Prostate gland (tissue), 2 donors: ENCODE data around the gene ARHGDIA. TPM values are rescaled to one million over a fixed set of nuclear protein-coding genes. Genes with fewer than 3 reads are reported as not detected.

Experiments
- DNase-seq: peaks from one replicate; pipeline ENCODE4 v3.0.0-alpha.2; 2019; ENCODE audit warnings: low spot score
- H3K27ac ChIP-seq, 2 donors: fragments of 200-600 bp; sonication (generic); 2 replicates each; pipeline ENCODE4 v1.5.1; 2017 to 2019
- H3K27me3 ChIP-seq: fragments of 200-600 bp; sonication (generic); replicated peaks from 2 replicates; pipeline ENCODE4 v1.5.1; 2019; ENCODE audit not compliant: insufficient read depth
- H3K36me3 ChIP-seq, 2 donors: fragments of 200-600 bp; sonication (generic); 1 replicate in 1 of 2; 2 replicates in 1 of 2; pipeline versions ENCODE4 v1.5.1 to v1.8.1; 2017 to 2019
- H3K4me1 ChIP-seq: fragments of 200-600 bp; sonication (generic); replicated peaks from 2 replicates; pipeline ENCODE4 v1.5.1; 2019
- H3K4me3 ChIP-seq, 2 donors: fragments of 200-600 bp; sonication (generic); 2 replicates each; pipeline ENCODE4 v1.5.1; 2017 to 2019
- H3K9me3 ChIP-seq: fragments of 200-600 bp; sonication (generic); 2 replicates; pipeline ENCODE4 v1.5.1; 2017
- CTCF ChIP-seq, 4 experiments: fragments of 200-600 bp in 2 of 4; fragments of 450-650 bp in 2 of 4; sonication (generic) in 2 of 4; IDR thresholded peaks; 1 replicate in 3 of 4; 2 replicates in 1 of 4; pipeline ENCODE4 v1.5.1; 2016 to 2019; ENCODE audit warnings: antibody characterized with exemption in 4 of 4, mild to moderate bottlenecking in 2 of 4, moderate library complexity in 2 of 4
- POLR2A ChIP-seq: fragments of 450-650 bp; IDR thresholded peaks from one replicate; pipeline ENCODE4 v1.6.1; 2016; ENCODE audit warnings: antibody characterized with exemption, mild to moderate bottlenecking
- POLR2AphosphoS5 ChIP-seq: sonication (generic); formaldehyde crosslinking; IDR thresholded peaks from one replicate; pipeline ENCODE4 v1.6.1; 2017; ENCODE audit warnings: antibody characterized with exemption
- WGBS: methylation state at CpG from one replicate; pipeline ENCODE4 v1.1.5; 2018; 5-methylcytosine and 5-hydroxymethylcytosine counted together
- intact Hi-C: fragments of 100-400 bp; cut with DNase I; formaldehyde crosslinking; loops from one replicate; pipeline ENCODE4 v1.14.2; 2022
- total RNA-seq, 2 donors: library from RNA; depleted of rRNA; stranded (reverse); fragments of >200 nt; gene quantifications; one replicate each; pipeline ENCODE4 v1.1.0, GENCODE V29; 2016

The ARHGDIA gene
- total RNA-seq, 2 donors from 2014 or later = 193 to 274 TPM

DNA sequence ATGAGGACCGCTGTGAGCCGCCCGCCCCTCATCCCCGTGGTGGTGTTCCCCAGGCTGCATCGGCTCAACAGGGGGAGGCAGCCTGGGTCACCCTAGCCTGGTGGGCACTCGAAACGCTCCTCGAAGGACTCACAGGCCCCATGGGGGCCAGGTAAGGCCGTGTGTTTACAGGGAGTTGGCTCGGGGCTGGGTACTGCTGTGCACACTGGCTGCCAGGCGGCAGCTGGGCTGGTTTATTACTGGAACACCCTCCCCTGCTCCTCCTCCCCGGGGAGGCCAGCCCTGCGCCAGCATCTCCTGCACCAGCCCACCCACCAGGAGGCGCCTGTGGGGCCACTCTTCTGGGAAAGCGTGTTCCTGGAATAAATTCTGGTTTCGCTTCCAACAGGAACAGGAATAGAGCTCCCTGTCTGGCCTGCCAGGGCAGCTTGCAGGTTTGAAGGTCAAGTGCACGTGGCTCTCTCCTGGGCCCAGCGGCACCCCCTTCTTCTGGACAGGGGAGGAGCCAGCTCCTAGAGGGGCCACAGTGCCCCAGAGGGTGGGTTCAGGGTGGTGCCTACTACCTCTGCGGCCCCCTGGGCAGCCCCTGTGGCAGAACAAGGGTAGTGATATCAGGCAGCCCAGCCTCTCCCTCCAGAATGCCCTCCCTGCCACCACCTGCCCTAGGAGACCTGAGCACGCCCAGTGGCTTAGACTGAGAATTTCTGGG is 49.4 kb downstream of the ARHGDIA start:
- Histone ChIP-seq H3K4me3 (no peak overlapping the region), H3K27me3 (no peaks in the 10 kb centered on the region), H3K9me3 (no peaks in the 10 kb centered on the region), H3K27ac (peak overlapping the region; percentile 80 to 82), H3K4me1 (peaks cover 12% of the 10 kb centered on the region), H3K36me3 (no peaks in the 10 kb centered on the region)
- TF ChIP-seq POLR2AphosphoS5 (peak; percentile 98), CTCF (IDR thresholded peaks at IDR 0.05) (peak; percentile 26 to 92 (median 86)), POLR2A (peak; percentile 7)
- intact Hi-C loops = no loop called here
- WGBS = 30% methylated on average over 19 of the region's 20 CpGs
- DNase-seq = peak; percentile 92

GRCh38 chr17:81821147-81821546 is 50.0 kb downstream of the ARHGDIA start:
- H3K4me3 ChIP-seq = no peak overlapping the region
- H3K27me3 ChIP-seq = no peaks in the 10 kb centered on the region
- H3K4me1 ChIP-seq = peaks cover 12% of the 10 kb centered on the region
- WGBS = 81% methylated on average over 8 of the region's 8 CpGs
- TF ChIP-seq POLR2AphosphoS5 = no peak
- TF ChIP-seq CTCF (IDR thresholded peaks at IDR 0.05) = no peak
- no peak for TF ChIP-seq POLR2A
- H3K27ac ChIP-seq = peak overlapping the region; percentile 80 to 82
- DNase-seq = no peak
- no peaks in the 10 kb centered on the region for H3K9me3 ChIP-seq
- intact Hi-C loops = no loop called here
- no peaks in the 10 kb centered on the region for H3K36me3 ChIP-seq

- no peak for DNase-seq
- H3K27me3 ChIP-seq = no peaks in the 10 kb centered on the region
- H3K9me3 ChIP-seq = no peaks in the 10 kb centered on the region
- no peaks in the 10 kb centered on the region for H3K36me3 ChIP-seq
- no peak overlapping the region for H3K27ac ChIP-seq
- H3K4me3 ChIP-seq = no peak overlapping the region
- H3K4me1 ChIP-seq = peaks cover 12% of the 10 kb centered on the region
- TF ChIP-seq POLR2AphosphoS5 (no peak), CTCF (IDR thresholded peaks at IDR 0.05) (no peak), POLR2A (no peak)
- intact Hi-C loops = no loop called here
- 29% methylated on average over 6 of the region's 13 CpGs for WGBS
These were observed 51.4 kb downstream of the ARHGDIA start for GRCh38 chr17:81819708-81820107.

GRCh38 chr17:81817758-81818147 is 53.4 kb downstream of the ARHGDIA start:
- intact Hi-C loops = no loop called here
- no peak for TF ChIP-seq CTCF (IDR thresholded peaks at IDR 0.05)
- no peak for TF ChIP-seq POLR2AphosphoS5
- TF ChIP-seq POLR2A = no peak
- H3K9me3 ChIP-seq = no peaks in the 10 kb centered on the region
- H3K27me3 ChIP-seq = no peaks in the 10 kb centered on the region
- H3K36me3 ChIP-seq = no peaks in the 10 kb centered on the region
- peaks cover 12% of the 10 kb centered on the region for H3K4me1 ChIP-seq
- no peak overlapping the region for H3K4me3 ChIP-seq
- no peak for DNase-seq
- no peak overlapping the region for H3K27ac ChIP-seq
- 44% methylated on average over 7 of the region's 7 CpGs for WGBS

Other genes starting within 250 kb of the ARHGDIA start
- gene NPLOC4, start 234.2 kb downstream of the ARHGDIA start, total RNA-seq = 10 to 100 TPM; 40.1 to 84.8 TPM
- 1 to 10 TPM; 2.5 to 2.9 TPM for gene TSPAN10, start 234.1 kb downstream of the ARHGDIA start, total RNA-seq
- gene PDE6G, start 214.8 kb downstream of the ARHGDIA start, total RNA-seq = not detected
- gene OXLD1, start 204.7 kb downstream of the ARHGDIA start, total RNA-seq = 10 to 100 TPM; 52.5 to 59.2 TPM
- 10 to 100 TPM; 18.5 to 27.7 TPM for gene CCDC137, start 204.6 kb downstream of the ARHGDIA start, total RNA-seq
- 10 to 100 TPM; 27.9 to 49.5 TPM for gene ARL16, start 187.5 kb downstream of the ARHGDIA start, total RNA-seq
- gene HGS, start 187.3 kb downstream of the ARHGDIA start, total RNA-seq = 100 to 1,000 TPM; 102 to 167 TPM
- gene MRPL12, start 168.0 kb downstream of the ARHGDIA start, total RNA-seq = 10 to 100 TPM; 53.4 to 63.5 TPM
- gene SLC25A10, start 159.1 kb downstream of the ARHGDIA start, total RNA-seq = 10 to 100 TPM; 39.1 to 39.4 TPM
- under 1 TPM in 1 of 2 donors, not detected in 1; 0.97 TPM for gene GCGR, start 67.2 kb downstream of the ARHGDIA start, total RNA-seq
- gene MCRIP1, start 38.0 kb downstream of the ARHGDIA start, total RNA-seq = 100 to 1,000 TPM in 1 of 2 donors, 10 to 100 TPM in 1; 83.6 to 150 TPM
- 1 to 10 TPM in 1 of 2 donors, not detected in 1; 1.6 TPM for gene PPP1R27, start 36.3 kb downstream of the ARHGDIA start, total RNA-seq
- 1,000 to 10,000 TPM in 1 of 2 donors, 100 to 1,000 TPM in 1; 509 to 2,101 TPM for gene P4HB, start 10.8 kb downstream of the ARHGDIA start, total RNA-seq
- gene ALYREF, start 20.2 kb upstream of the ARHGDIA start, total RNA-seq = 100 to 1,000 TPM in 1 of 2 donors, 10 to 100 TPM in 1; 83.9 to 108 TPM
- 100 to 1,000 TPM; 128 to 278 TPM for gene ANAPC11, start 20.4 kb upstream of the ARHGDIA start, total RNA-seq
- gene NPB, start 30.9 kb upstream of the ARHGDIA start, total RNA-seq = 10 to 100 TPM in 1 of 2 donors, 1 to 10 TPM in 1; 9.8 to 10.9 TPM
- 10 to 100 TPM; 51.4 to 69.2 TPM for gene PCYT2, start 40.1 kb upstream of the ARHGDIA start, total RNA-seq
- 10 to 100 TPM; 22.4 to 39.9 TPM for gene SIRT7, start 46.8 kb upstream of the ARHGDIA start, total RNA-seq
- 10 to 100 TPM; 11.3 to 27.7 TPM for gene MAFG, start 56.4 kb upstream of the ARHGDIA start, total RNA-seq
- 10 to 100 TPM; 35.0 to 91.2 TPM for gene PYCR1, start 66.0 kb upstream of the ARHGDIA start, total RNA-seq
- gene MYADML2, start 75.9 kb upstream of the ARHGDIA start, total RNA-seq = under 1 TPM in 1 of 2 donors, not detected in 1; 0.14 TPM
- gene NOTUM, start 89.8 kb upstream of the ARHGDIA start, total RNA-seq = 1 to 10 TPM in 1 of 2 donors, under 1 TPM in 1; 0.50 to 8.3 TPM
- 10 to 100 TPM; 30.7 to 39.7 TPM for gene ASPSCR1, start 106.3 kb upstream of the ARHGDIA start, total RNA-seq
- 100 to 1,000 TPM in 1 of 2 donors, 10 to 100 TPM in 1; 84.9 to 263 TPM for gene CENPX, start 151.5 kb upstream of the ARHGDIA start, total RNA-seq
- 10 to 100 TPM; 22.2 to 24.1 TPM for gene LRRC45, start 152.0 kb upstream of the ARHGDIA start, total RNA-seq
- gene RAC3, start 160.3 kb upstream of the ARHGDIA start, total RNA-seq = 10 to 100 TPM; 41.8 to 93.9 TPM
- gene DCXR, start 166.4 kb upstream of the ARHGDIA start, total RNA-seq = 100 to 1,000 TPM; 235 to 744 TPM
- gene RFNG, start 180.5 kb upstream of the ARHGDIA start, total RNA-seq = 10 to 100 TPM; 48.8 to 92.7 TPM
- gene GPS1, start 180.6 kb upstream of the ARHGDIA start, total RNA-seq = 100 to 1,000 TPM; 163 to 182 TPM
- 100 to 1,000 TPM in 1 of 2 donors, 10 to 100 TPM in 1; 95.9 to 119 TPM for gene DUS1L, start 194.5 kb upstream of the ARHGDIA start, total RNA-seq
- 100 to 1,000 TPM; 192 to 388 TPM for gene FASN, start 226.9 kb upstream of the ARHGDIA start, total RNA-seq